BE2C (cell line): ENCODE results near the gene BIRC2.

ENCODE experiments used
- DNase-seq: peaks from one replicate; pipeline ENCODE4 v3.0.0-alpha.2; 2020
- H3K27me3 ChIP-seq: fragments of 250-450 bp; sonication (Bioruptor Pico); 2 replicates; pipeline ENCODE4 v1.5.1; 2020; ENCODE audit warnings: mild to moderate bottlenecking
- H3K36me3 ChIP-seq: fragments of 250-450 bp; sonication (Bioruptor Pico); 2 replicates; pipeline ENCODE4 v1.5.1; 2020; ENCODE audit warnings: mild to moderate bottlenecking
- H3K4me1 ChIP-seq: fragments of 250-450 bp; sonication (Bioruptor Pico); 2 replicates; pipeline ENCODE4 v1.5.1; 2020
- H3K4me3 ChIP-seq: 2 replicates; pipeline ENCODE4 v1.5.1; 2011; ENCODE audit warnings: low read depth, low read length
- H3K9me3 ChIP-seq: fragments of 250-450 bp; sonication (Bioruptor Pico); 2 replicates; pipeline ENCODE4 v1.5.1; 2020
- TF ChIP-seq, protein P1 (sequence below): IDR thresholded peaks from 2 replicates; pipeline ENCODE4 v1.5.1; 2012; ENCODE audit warnings: mild to moderate bottlenecking, low read depth, low read length

Gene BIRC2

GRCh38 chr11:102386136-102386734, 39.2 kb downstream of the BIRC2 start:
- peaks cover 17% of the 10 kb centered on the region for H3K36me3 ChIP-seq
- TF ChIP-seq, protein P1, sequence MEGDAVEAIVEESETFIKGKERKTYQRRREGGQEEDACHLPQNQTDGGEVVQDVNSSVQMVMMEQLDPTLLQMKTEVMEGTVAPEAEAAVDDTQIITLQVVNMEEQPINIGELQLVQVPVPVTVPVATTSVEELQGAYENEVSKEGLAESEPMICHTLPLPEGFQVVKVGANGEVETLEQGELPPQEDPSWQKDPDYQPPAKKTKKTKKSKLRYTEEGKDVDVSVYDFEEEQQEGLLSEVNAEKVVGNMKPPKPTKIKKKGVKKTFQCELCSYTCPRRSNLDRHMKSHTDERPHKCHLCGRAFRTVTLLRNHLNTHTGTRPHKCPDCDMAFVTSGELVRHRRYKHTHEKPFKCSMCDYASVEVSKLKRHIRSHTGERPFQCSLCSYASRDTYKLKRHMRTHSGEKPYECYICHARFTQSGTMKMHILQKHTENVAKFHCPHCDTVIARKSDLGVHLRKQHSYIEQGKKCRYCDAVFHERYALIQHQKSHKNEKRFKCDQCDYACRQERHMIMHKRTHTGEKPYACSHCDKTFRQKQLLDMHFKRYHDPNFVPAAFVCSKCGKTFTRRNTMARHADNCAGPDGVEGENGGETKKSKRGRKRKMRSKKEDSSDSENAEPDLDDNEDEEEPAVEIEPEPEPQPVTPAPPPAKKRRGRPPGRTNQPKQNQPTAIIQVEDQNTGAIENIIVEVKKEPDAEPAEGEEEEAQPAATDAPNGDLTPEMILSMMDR = no peak
- DNase-seq = no peak
- no peak overlapping the region for H3K4me3 ChIP-seq
- H3K4me1 ChIP-seq = peaks cover 36% of the 10 kb centered on the region
- no peaks in the 10 kb centered on the region for H3K27me3 ChIP-seq
- H3K9me3 ChIP-seq = no peaks in the 10 kb centered on the region

DNA sequence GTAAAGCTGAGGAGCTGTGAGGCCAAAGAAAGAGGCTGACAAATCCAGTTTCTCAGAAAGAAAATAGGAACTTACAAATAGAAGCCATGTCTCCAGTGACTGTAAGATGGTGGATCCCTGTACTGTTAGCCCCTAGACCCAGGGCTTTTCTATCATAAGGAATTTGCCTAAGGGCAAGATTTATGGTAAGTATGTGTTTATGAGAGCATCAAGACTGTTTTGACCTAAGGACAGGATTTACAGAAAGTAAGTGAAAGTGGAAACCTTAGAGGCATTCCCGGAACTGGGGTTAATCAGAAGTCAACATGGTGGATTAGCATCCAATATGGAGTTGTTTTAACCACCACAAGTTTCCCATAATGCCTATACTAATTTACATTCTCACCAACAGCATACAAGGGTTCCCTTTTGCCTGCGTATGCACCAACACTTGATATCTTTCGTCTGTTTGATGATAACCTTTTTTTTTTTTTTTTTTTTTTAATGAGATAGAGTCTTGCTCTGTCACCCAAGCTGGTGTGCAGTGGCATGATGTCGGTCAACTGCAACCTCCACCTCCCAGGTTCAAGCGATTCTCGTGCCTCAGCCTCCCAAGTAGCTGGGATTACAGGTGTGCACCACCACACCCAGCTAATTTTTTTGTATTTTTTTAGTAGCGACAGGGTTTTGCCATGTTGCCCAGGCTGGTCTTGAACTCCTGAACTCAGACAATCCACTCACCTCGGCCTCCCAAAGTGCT, 40.2 kb downstream of the BIRC2 start:
- TF ChIP-seq, protein P1 = no peak
- Histone ChIP-seq H3K4me3 (no peak overlapping the region), H3K9me3 (no peaks in the 10 kb centered on the region), H3K4me1 (peaks cover 36% of the 10 kb centered on the region), H3K36me3 (peaks cover 18% of the 10 kb centered on the region), H3K27me3 (no peaks in the 10 kb centered on the region)
- no peak for DNase-seq

DNA sequence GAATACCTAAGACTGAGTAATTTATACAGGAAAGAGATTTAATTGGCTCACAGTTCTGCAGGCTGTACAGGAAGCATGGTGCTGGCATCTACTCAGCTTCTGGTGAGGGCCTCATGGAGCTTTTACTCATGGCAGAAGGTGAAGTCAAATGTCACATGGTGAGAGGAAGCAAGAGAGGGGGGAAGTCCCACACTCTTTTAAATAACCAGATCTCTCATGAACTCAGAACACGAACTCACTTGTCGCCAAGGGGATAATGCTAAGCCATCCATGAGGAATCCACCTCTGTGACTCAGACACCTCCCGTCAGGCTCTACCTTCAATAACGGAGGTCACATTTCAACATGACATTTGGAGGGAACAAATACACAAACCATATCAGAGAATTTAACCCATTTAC, 42.2 kb downstream of the BIRC2 start:
- Histone ChIP-seq H3K9me3 (no peaks in the 10 kb centered on the region), H3K27me3 (no peaks in the 10 kb centered on the region), H3K4me1 (peaks cover 30% of the 10 kb centered on the region), H3K36me3 (peaks cover 22% of the 10 kb centered on the region), H3K4me3 (no peak overlapping the region)
- TF ChIP-seq, protein P1 = no peak
- no peak for DNase-seq

GRCh38 chr11:102390667-102391465, 43.9 kb downstream of the BIRC2 start:
- Histone ChIP-seq H3K4me3 (no peak overlapping the region), H3K4me1 (peaks cover 16% of the 10 kb centered on the region), H3K36me3 (peaks cover 28% of the 10 kb centered on the region), H3K9me3 (no peaks in the 10 kb centered on the region), H3K27me3 (no peaks in the 10 kb centered on the region)
- DNase-seq = peak; percentile 68
- TF ChIP-seq, protein P1 = peak; percentile 93

DNA sequence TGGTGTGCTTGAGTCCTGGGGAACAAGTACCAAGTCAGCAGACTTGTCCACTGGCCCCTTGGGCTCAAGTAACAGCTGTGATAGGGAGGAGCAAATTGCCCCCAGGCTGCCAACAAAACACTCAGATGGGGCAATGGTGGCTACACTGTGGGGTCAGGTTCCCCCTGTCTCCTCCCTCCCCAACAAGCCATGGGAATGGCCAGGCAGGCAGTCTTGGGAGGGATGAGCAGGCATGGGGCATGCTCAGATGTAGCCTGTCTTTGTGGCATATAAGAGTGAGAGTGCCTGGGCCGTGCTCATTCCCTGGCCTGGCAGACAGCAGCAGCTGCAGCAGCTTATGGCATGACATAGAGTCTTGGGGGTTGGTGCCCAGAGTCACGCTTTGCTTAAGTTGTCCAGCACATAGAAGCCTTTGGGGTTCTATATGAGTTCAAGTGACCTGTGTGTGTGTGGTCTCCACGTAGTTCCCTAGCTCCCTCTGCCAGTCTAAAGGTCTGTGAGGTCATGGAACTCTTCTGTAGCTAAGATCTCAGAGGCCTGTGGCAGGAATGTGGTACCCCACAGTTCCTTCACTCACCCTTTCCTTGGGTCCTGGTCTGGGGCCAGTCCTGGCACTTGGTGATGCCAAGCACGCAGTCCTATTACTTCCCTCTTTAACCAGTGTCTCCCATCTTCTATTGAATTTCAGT, 44.7 kb downstream of the BIRC2 start:
- DNase-seq = no peak
- Histone ChIP-seq H3K27me3 (no peaks in the 10 kb centered on the region), H3K36me3 (peaks cover 29% of the 10 kb centered on the region), H3K9me3 (no peaks in the 10 kb centered on the region), H3K4me3 (no peak overlapping the region), H3K4me1 (peaks cover 8% of the 10 kb centered on the region)
- TF ChIP-seq, protein P1 = no peak
